ENCODE results near the gene ZBTB4. TPM values are rescaled to one million over a fixed set of nuclear protein-coding genes. Genes with fewer than 3 reads are reported as not detected.

ZBTB4 gene
- total and polyA plus RNA-seq, 2 donors from 2014 or later, result 23.2 to 64.8 TPM

GRCh38 chr17:7480089-7480384 is 606 bp upstream of the ZBTB4 start:
- intact Hi-C loops (cut with DNase I), result no loop called here
- H3K27ac ChIP-seq (ENCODE audit: low read depth in 2 of 2, low read length in 2 of 2), result peak overlapping the region; percentile 98
- H3K9me3 ChIP-seq (ENCODE audit: control insufficient read depth in 2 of 3, insufficient read depth in 1 of 3, low read length in 3 of 3), result no peaks in the 10 kb centered on the region
- peak overlapping the region; percentile 67 to 97 (median 93) for H3K9ac ChIP-seq (ENCODE audit: low read length in 3 of 3)
- TF ChIP-seq CTCF (IDR thresholded peaks at IDR 0.05; ENCODE audit: borderline replicate concordance, extremely low read depth, insufficient read depth), result no peak
- no peaks in the 10 kb centered on the region for H3K36me3 ChIP-seq (ENCODE audit: control insufficient read depth in 2 of 3, insufficient read depth in 3 of 3, low read length in 3 of 3)
- H3K4me1 ChIP-seq (ENCODE audit: control insufficient read depth in 2 of 3, insufficient read depth in 2 of 3, low read depth in 1 of 3, low read length in 3 of 3), result peaks cover 2 to 44% (median 15%) of the 10 kb centered on the region in 3 donors
- FAIRE-seq (no peak), DNase-seq (peak in 1 of 5 donors; percentile 29)
- H3K4me3 ChIP-seq (ENCODE audit: low read length in 3 of 3), result peak overlapping the region; percentile 71 to 85 (median 79)
- H3K27me3 ChIP-seq (ENCODE audit: control insufficient read depth, insufficient read depth, low read length), result no peaks in the 10 kb centered on the region

DNA sequence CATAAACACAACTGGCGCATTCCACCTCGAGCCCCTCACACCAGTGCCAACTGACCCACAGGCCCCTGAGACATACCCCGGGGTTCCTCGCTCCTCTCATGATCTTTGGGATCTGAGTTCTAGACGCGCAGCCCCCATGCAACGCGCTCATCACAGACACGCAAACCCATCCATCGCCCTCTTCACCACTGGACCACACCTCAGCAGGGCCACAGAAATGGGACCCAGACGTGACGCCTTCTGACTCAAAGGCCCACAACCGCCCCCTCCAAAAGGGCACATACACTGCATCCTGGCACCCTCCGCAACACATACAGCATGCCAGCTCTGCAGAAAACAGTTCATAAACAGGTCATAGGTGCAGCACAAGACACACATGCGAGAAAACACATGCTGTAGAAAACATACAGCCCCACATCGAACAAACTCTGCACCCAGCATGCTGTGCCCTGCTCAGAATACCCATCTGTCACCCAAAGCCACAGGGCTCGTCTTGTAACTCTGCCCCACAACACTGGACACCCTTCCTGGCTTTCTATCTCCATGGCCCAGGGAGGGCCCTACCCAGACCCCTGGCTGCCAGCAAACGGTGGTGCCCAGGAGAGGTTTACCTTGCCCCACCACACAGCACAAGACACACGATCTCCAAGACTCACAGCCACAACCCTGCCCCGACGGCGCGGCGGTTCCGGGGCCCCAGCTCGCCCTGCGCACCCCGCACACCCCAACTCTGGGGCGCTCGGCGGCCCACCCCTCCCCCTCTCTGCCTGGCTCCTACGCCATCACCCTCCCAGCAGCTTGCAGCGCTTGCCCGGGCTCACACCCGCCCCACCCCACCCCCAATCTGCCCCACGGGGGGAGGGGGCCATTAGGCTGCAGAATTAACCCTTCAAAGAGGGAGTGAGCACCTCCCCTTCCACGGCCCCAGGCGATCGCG is 887 bp downstream of the ZBTB4 start:
- Histone ChIP-seq H3K27ac (ENCODE audit: low read depth in 2 of 2, low read length in 2 of 2) (peak overlapping the region; percentile 98 to 99), H3K36me3 (ENCODE audit: control insufficient read depth in 2 of 3, insufficient read depth in 3 of 3, low read length in 3 of 3) (no peaks in the 10 kb centered on the region), H3K9me3 (ENCODE audit: control insufficient read depth in 2 of 3, insufficient read depth in 1 of 3, low read length in 3 of 3) (no peaks in the 10 kb centered on the region), H3K4me1 (ENCODE audit: control insufficient read depth in 2 of 3, insufficient read depth in 2 of 3, low read depth in 1 of 3, low read length in 3 of 3) (peaks cover 2 to 44% (median 15%) of the 10 kb centered on the region in 3 donors), H3K9ac (ENCODE audit: low read length in 3 of 3) (peak overlapping the region; percentile 19 to 97 (median 92)), H3K27me3 (ENCODE audit: control insufficient read depth, insufficient read depth, low read length) (no peaks in the 10 kb centered on the region), H3K4me3 (ENCODE audit: low read length in 3 of 3) (peak overlapping the region; percentile 51 to 91 (median 77))
- TF ChIP-seq CTCF (IDR thresholded peaks at IDR 0.05; ENCODE audit: borderline replicate concordance, extremely low read depth, insufficient read depth), result no peak
- FAIRE-seq (no peak), DNase-seq (peak; percentile 55 to 88 (median 71))
- intact Hi-C loops (cut with DNase I), result no loop called here

DNA sequence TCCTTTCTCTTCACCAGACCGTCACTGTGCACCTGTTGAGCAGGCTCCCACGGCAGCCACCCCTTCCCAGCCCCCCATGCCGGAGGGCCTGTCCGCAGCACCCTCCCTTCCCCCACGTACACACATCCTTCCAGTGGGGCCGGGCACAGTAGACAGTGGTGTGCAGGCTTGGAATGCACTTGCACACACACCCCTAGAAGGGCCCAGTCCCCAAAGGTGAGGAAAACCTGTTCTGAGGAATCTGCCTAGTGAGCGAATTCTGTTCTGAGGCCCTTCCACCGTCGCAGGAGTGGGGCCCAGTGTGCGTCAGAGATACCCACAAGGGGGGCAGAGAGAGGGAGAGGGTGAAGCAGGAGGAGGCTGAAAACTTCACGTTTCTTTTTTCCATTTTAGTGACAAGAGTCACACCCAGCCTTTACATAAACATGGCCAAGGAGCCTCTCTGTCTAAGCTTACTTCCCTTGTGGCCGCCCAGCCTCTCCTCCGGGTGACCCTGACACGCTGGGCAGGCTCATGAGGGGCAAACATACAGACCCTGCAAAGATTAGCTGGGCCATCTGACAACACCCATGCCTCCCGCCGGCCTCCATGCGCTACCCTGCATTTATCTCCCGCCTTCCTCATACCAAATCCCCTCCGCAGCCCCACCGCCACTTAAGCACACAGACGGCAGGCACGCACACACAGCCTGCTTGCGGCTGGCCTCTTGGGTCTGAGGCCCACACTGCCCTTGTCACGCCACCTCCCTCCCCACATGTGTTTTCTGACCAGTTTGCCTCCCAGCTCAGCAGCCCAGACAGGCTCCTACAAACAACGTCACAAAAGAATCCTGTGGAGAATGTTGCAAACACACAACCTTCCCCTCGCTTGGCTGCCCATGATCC is 1.8 kb downstream of the ZBTB4 start:
- DNase-seq, result peak; percentile 72 to 87 (median 80)
- FAIRE-seq, result no peak
- no peak for TF ChIP-seq CTCF (IDR thresholded peaks at IDR 0.05; ENCODE audit: borderline replicate concordance, extremely low read depth, insufficient read depth)
- no peaks in the 10 kb centered on the region for H3K27me3 ChIP-seq (ENCODE audit: control insufficient read depth, insufficient read depth, low read length)
- H3K4me1 ChIP-seq (ENCODE audit: control insufficient read depth in 2 of 3, insufficient read depth in 2 of 3, low read depth in 1 of 3, low read length in 3 of 3), result peaks cover 2 to 39% (median 15%) of the 10 kb centered on the region in 3 donors
- no peaks in the 10 kb centered on the region for H3K9me3 ChIP-seq (ENCODE audit: control insufficient read depth in 2 of 3, insufficient read depth in 1 of 3, low read length in 3 of 3)
- peak overlapping the region; percentile 98 to 99 for H3K27ac ChIP-seq (ENCODE audit: low read depth in 2 of 2, low read length in 2 of 2)
- peak overlapping the region in 2 of 3 donors; percentile 55 to 92 for H3K9ac ChIP-seq (ENCODE audit: low read length in 3 of 3)
- intact Hi-C loops (cut with DNase I), result no loop called here
- peak overlapping the region; percentile 51 to 91 (median 77) for H3K4me3 ChIP-seq (ENCODE audit: low read length in 3 of 3)
- no peaks in the 10 kb centered on the region for H3K36me3 ChIP-seq (ENCODE audit: control insufficient read depth in 2 of 3, insufficient read depth in 3 of 3, low read length in 3 of 3)

All from kidney (tissue), 14 donors.